SJSA1 (cell line): ENCODE results near the gene SCAPER. TPM values are rescaled to one million over a fixed set of nuclear protein-coding genes. Genes with fewer than 3 reads are reported as not detected.
A peak's percentile ranks its signal among the peaks of the same experiment; 100 is the strongest.

Source experiments
- DNase-seq, 2 experiments: peaks; one replicate each; pipeline ENCODE4 v3.0.0-alpha.2; 2015 to 2020; ENCODE audit warnings: low spot score in 2 of 2, low read depth in 1 of 2
- H3K27ac ChIP-seq: fragments of 250-450 bp; sonication (Bioruptor Pico); 2 replicates; pipeline ENCODE4 v1.5.1; 2020; ENCODE audit warnings: mild to moderate bottlenecking, moderate library complexity
- H3K27me3 ChIP-seq: fragments of 250-450 bp; sonication (Bioruptor Pico); replicated peaks from 2 replicates; pipeline ENCODE4 v1.5.1; 2020; ENCODE audit warnings: mild to moderate bottlenecking, moderate library complexity
- H3K36me3 ChIP-seq: fragments of 250-450 bp; sonication (Bioruptor Pico); 2 replicates; pipeline ENCODE4 v1.5.1; 2020; ENCODE audit warnings: mild to moderate bottlenecking
- H3K4me1 ChIP-seq: fragments of 250-450 bp; sonication (Bioruptor Pico); replicated peaks from 2 replicates; pipeline ENCODE4 v1.6.1; 2021; ENCODE audit warnings: mild to moderate bottlenecking
- H3K4me3 ChIP-seq: fragments of 250-450 bp; sonication (Bioruptor Pico); 2 replicates; pipeline ENCODE4 v1.5.1; 2020; ENCODE audit warnings: mild to moderate bottlenecking
- H3K9me3 ChIP-seq: fragments of 250-450 bp; sonication (Bioruptor Pico); replicated peaks from 2 replicates; pipeline ENCODE4 v1.5.1; 2020; ENCODE audit warnings: mild to moderate bottlenecking
- total RNA-seq: library from RNA; depleted of rRNA; stranded (reverse); fragments of >200 nt; shearing (Covaris generic); gene quantifications from 2 replicates; pipeline ENCODE4 v1.2.3, GENCODE V29; 2014

Gene SCAPER
- total RNA-seq, 1 experiment from 2014 or later: 10.2 TPM

GRCh38 chr15:76575679-76576078 lies 329.5 kb downstream of the SCAPER start:
- H3K36me3 ChIP-seq: no peaks in the 10 kb centered on the region
- H3K4me3 ChIP-seq: no peak overlapping the region
- no peak overlapping the region for H3K27ac ChIP-seq
- H3K4me1 ChIP-seq: 0 out of 2 replicates have a peak, but pooled peaks cover 2% of the 10 kb centered on the region
- no peaks in the 10 kb centered on the region for H3K27me3 ChIP-seq
- peaks cover 3% of the 10 kb centered on the region; the same call in 1 of the 2 replicates for H3K9me3 ChIP-seq
- DNase-seq: no peak

- no peak overlapping the region for H3K27ac ChIP-seq
- DNase-seq: no peak
- no peaks in the 10 kb centered on the region for H3K27me3 ChIP-seq
These were observed 329.9 kb downstream of the SCAPER start for GRCh38 chr15:76575274-76575673.

GRCh38 chr15:76572983-76573314 lies 332.2 kb downstream of the SCAPER start:
- H3K9me3 ChIP-seq: no peaks in the 10 kb centered on the region
- H3K27me3 ChIP-seq: no peaks in the 10 kb centered on the region
- H3K27ac ChIP-seq: no peak overlapping the region
- no peak for DNase-seq
- H3K36me3 ChIP-seq: no peaks in the 10 kb centered on the region
- 0 out of 2 replicates have a peak, but pooled peaks cover 2% of the 10 kb centered on the region for H3K4me1 ChIP-seq
- H3K4me3 ChIP-seq: no peak overlapping the region

More at GRCh38 chr15:76575274-76575673, 329.9 kb downstream of the SCAPER start:
- Histone ChIP-seq H3K4me3 (no peak overlapping the region), H3K36me3 (no peaks in the 10 kb centered on the region), H3K9me3 (peaks cover 3% of the 10 kb centered on the region; the same call in 1 of the 2 replicates), H3K4me1 (0 out of 2 replicates have a peak, but pooled peaks cover 2% of the 10 kb centered on the region)

- no peaks in the 10 kb centered on the region for H3K36me3 ChIP-seq
- no peaks in the 10 kb centered on the region for H3K27me3 ChIP-seq
- no peak for DNase-seq
- no peaks in the 10 kb centered on the region for H3K4me1 ChIP-seq
- no peak overlapping the region for H3K27ac ChIP-seq
- H3K9me3 ChIP-seq: peaks cover 2% of the 10 kb centered on the region; the same call in 1 of the 2 replicates
- H3K4me3 ChIP-seq: no peak overlapping the region
These were observed 338.9 kb downstream of the SCAPER start for GRCh38 chr15:76566276-76566675.

GRCh38 chr15:76565366-76565765 lies 339.8 kb downstream of the SCAPER start:
- Histone ChIP-seq H3K27ac (no peak overlapping the region), H3K36me3 (no peaks in the 10 kb centered on the region), H3K4me1 (no peaks in the 10 kb centered on the region), H3K27me3 (no peaks in the 10 kb centered on the region), H3K9me3 (peaks cover 2% of the 10 kb centered on the region; the same call in 1 of the 2 replicates), H3K4me3 (no peak overlapping the region)
- DNase-seq: no peak

GRCh38 chr15:76555247-76555646 lies 349.9 kb downstream of the SCAPER start:
- Histone ChIP-seq H3K27me3 (no peaks in the 10 kb centered on the region), H3K4me1 (no peaks in the 10 kb centered on the region), H3K36me3 (no peaks in the 10 kb centered on the region), H3K4me3 (no peak overlapping the region), H3K27ac (no peak overlapping the region), H3K9me3 (no peaks in the 10 kb centered on the region)
- no peak for DNase-seq

- Histone ChIP-seq H3K4me1 (no peaks in the 10 kb centered on the region), H3K36me3 (no peaks in the 10 kb centered on the region), H3K9me3 (no peaks in the 10 kb centered on the region), H3K27ac (no peak overlapping the region), H3K27me3 (no peaks in the 10 kb centered on the region), H3K4me3 (no peak overlapping the region)
- DNase-seq: no peak
These were observed 351.6 kb downstream of the SCAPER start for GRCh38 chr15:76553564-76553963.

- H3K27me3 ChIP-seq: no peaks in the 10 kb centered on the region
- H3K36me3 ChIP-seq: no peaks in the 10 kb centered on the region
- H3K27ac ChIP-seq: no peak overlapping the region
- DNase-seq: no peak
- H3K9me3 ChIP-seq: no peaks in the 10 kb centered on the region
- H3K4me3 ChIP-seq: no peak overlapping the region
- no peaks in the 10 kb centered on the region for H3K4me1 ChIP-seq
These were observed 352.0 kb downstream of the SCAPER start for GRCh38 chr15:76553102-76553501.

GRCh38 chr15:76546805-76547204 lies 358.3 kb downstream of the SCAPER start:
- H3K36me3 ChIP-seq: no peaks in the 10 kb centered on the region
- H3K4me3 ChIP-seq: no peak overlapping the region
- no peak for DNase-seq

GRCh38 chr15:76533995-76534394 lies 371.1 kb downstream of the SCAPER start:
- Histone ChIP-seq H3K4me3 (no peak overlapping the region), H3K4me1 (peaks cover 4% of the 10 kb centered on the region), H3K27ac (no peak overlapping the region), H3K36me3 (no peaks in the 10 kb centered on the region), H3K9me3 (no peaks in the 10 kb centered on the region; the same call in 1 of the 2 replicates), H3K27me3 (no peaks in the 10 kb centered on the region)
- peak in 1 of 2 experiments; percentile 15 for DNase-seq

More at GRCh38 chr15:76546805-76547204, 358.3 kb downstream of the SCAPER start:
- Histone ChIP-seq H3K27me3 (no peaks in the 10 kb centered on the region), H3K27ac (no peak overlapping the region), H3K4me1 (no peaks in the 10 kb centered on the region), H3K9me3 (no peaks in the 10 kb centered on the region)

- no peak for DNase-seq
- Histone ChIP-seq H3K4me3 (no peak overlapping the region), H3K27ac (no peak overlapping the region), H3K9me3 (no peaks in the 10 kb centered on the region; the same call in 1 of the 2 replicates), H3K36me3 (no peaks in the 10 kb centered on the region), H3K27me3 (no peaks in the 10 kb centered on the region), H3K4me1 (peaks cover 4% of the 10 kb centered on the region)
These were observed 371.9 kb downstream of the SCAPER start for GRCh38 chr15:76533060-76533820.

- no peak overlapping the region for H3K4me3 ChIP-seq
- no peak for DNase-seq
- H3K36me3 ChIP-seq: no peaks in the 10 kb centered on the region
These were observed 375.2 kb downstream of the SCAPER start for GRCh38 chr15:76529911-76530310.

GRCh38 chr15:76526111-76526510 lies 379.0 kb downstream of the SCAPER start:
- no peak for DNase-seq
- H3K4me1 ChIP-seq: no peaks in the 10 kb centered on the region
- no peaks in the 10 kb centered on the region for H3K36me3 ChIP-seq
- H3K27ac ChIP-seq: no peak overlapping the region
- no peaks in the 10 kb centered on the region for H3K9me3 ChIP-seq
- H3K27me3 ChIP-seq: no peaks in the 10 kb centered on the region
- H3K4me3 ChIP-seq: no peak overlapping the region

More at GRCh38 chr15:76529911-76530310, 375.2 kb downstream of the SCAPER start:
- Histone ChIP-seq H3K27ac (no peak overlapping the region), H3K27me3 (no peaks in the 10 kb centered on the region), H3K4me1 (peaks cover 4% of the 10 kb centered on the region), H3K9me3 (no peaks in the 10 kb centered on the region; the same call in 1 of the 2 replicates)

- DNase-seq: no peak
- no peak overlapping the region for H3K4me3 ChIP-seq
- no peaks in the 10 kb centered on the region for H3K27me3 ChIP-seq
- H3K27ac ChIP-seq: no peak overlapping the region
- no peaks in the 10 kb centered on the region; the same call in 1 of the 2 replicates for H3K9me3 ChIP-seq
- H3K4me1 ChIP-seq: no peaks in the 10 kb centered on the region
- no peaks in the 10 kb centered on the region for H3K36me3 ChIP-seq
These were observed 387.2 kb downstream of the SCAPER start for GRCh38 chr15:76517910-76518309.
